Naive thymus-derived CD8-positive, alpha-beta T cell (primary cell): Measurements from ENCODE around the gene NEGR1. TPM values are rescaled to one million over a fixed set of nuclear protein-coding genes. Genes with fewer than 3 reads are reported as not detected.

Experiments used
- ATAC-seq, 2 donors: fragments of 150-1000 bp; cut with Tn5 transposase in 1 of 2; sonication (Bioruptor Pico), chemical (Tn5 transposase) in 1 of 2; 1 replicate in 1 of 2; 2 replicates in 1 of 2; pipeline ENCODE4 v1.10.0; 2021; ENCODE audit warnings: mild to moderate bottlenecking in 2 of 2, moderate library complexity in 2 of 2
- POLR2A ChIA-PET: fragments of 350-600 bp; sonication (Branson Sonifier 250); formaldehyde crosslinking; loops from one replicate; lab custom pipeline; 2021; ENCODE audit warnings: antibody characterized with exemption; lab: Charles Lee
- DNase-seq, 10 donors: peaks; one replicate each; pipeline versions ENCODE4 v3.0.0 to v3.0.0-alpha.2; 2020 to 2022
- H3K27ac Mint-ChIP-seq, 10 donors: one replicate each; pipeline ENCODE4 v1.8.0; 2020 to 2022; ENCODE audit warnings: mild to moderate bottlenecking in 10 of 10, mixed read lengths in 10 of 10, moderate library complexity in 4 of 10, inconsistent platforms in 1 of 10
- H3K27me3 Mint-ChIP-seq, 5 donors: one replicate each; pipeline ENCODE4 v1.8.0; 2021 to 2022; ENCODE audit warnings: mixed read lengths in 5 of 5
- H3K36me3 Mint-ChIP-seq, 3 donors: one replicate each; pipeline ENCODE4 v1.8.0; 2020 to 2022; ENCODE audit warnings: mixed read lengths in 3 of 3, mild to moderate bottlenecking in 2 of 3, inconsistent platforms in 1 of 3
- H3K4me1 Mint-ChIP-seq, 4 donors: one replicate each; pipeline ENCODE4 v1.8.0; 2021 to 2022; ENCODE audit warnings: mixed read lengths in 4 of 4
- H3K4me3 Mint-ChIP-seq, 10 donors: one replicate each; pipeline ENCODE4 v1.8.0; 2020 to 2022; ENCODE audit warnings: mild to moderate bottlenecking in 10 of 10, mixed read lengths in 10 of 10, moderate library complexity in 6 of 10, inconsistent platforms in 1 of 10
- H3K9me3 Mint-ChIP-seq, 9 donors: one replicate each; pipeline ENCODE4 v1.8.0; 2020 to 2022; ENCODE audit warnings: mixed read lengths in 9 of 9, mild to moderate bottlenecking in 3 of 9, inconsistent platforms in 1 of 9, moderate library complexity in 1 of 9
- polyA plus RNA-seq, 3 donors: library from polyadenylated mRNA; unstranded; fragments of 300-500 nt; fragmentation: Illumina TruSeq; gene quantifications; one replicate each; pipeline ENCODE4 v1.2.3, GENCODE V29; 2021
- total RNA-seq, 8 experiments: library from RNA in 2 of 8; stranded (reverse) in 2 of 8; gene quantifications; one replicate each; pipeline ENCODE4 v1.2.3 and lab custom pipeline; 2021 to 2026

Gene NEGR1
- total and polyA plus RNA-seq, 5 experiments from 2014 or later: not detected

GRCh38 chr1:71788113-71788512 lies 494.2 kb downstream of the NEGR1 start:
- Mint-ChIP-seq H3K27ac (no peak overlapping the region), H3K4me3 (no peak overlapping the region), H3K27me3 (no peaks in the 10 kb centered on the region), H3K4me1 (no peaks in the 10 kb centered on the region), H3K36me3 (no peaks in the 10 kb centered on the region), H3K9me3 (peaks cover 0 to 3% (median 0%) of the 10 kb centered on the region in 9 donors)
- ATAC-seq: no peak
- DNase-seq: no peak
- POLR2A ChIA-PET: no interaction called here

- H3K4me3 Mint-ChIP-seq: no peak overlapping the region
- no peak for DNase-seq
- no peaks in the 10 kb centered on the region for H3K27me3 Mint-ChIP-seq
- H3K36me3 Mint-ChIP-seq: no peaks in the 10 kb centered on the region
- H3K27ac Mint-ChIP-seq: no peak overlapping the region
- ATAC-seq: no peak
- peaks cover 0 to 3% (median 0%) of the 10 kb centered on the region in 9 donors for H3K9me3 Mint-ChIP-seq
- POLR2A ChIA-PET: no interaction called here
- H3K4me1 Mint-ChIP-seq: no peaks in the 10 kb centered on the region
Observed at GRCh38 chr1:71787699-71788098, 494.6 kb downstream of the NEGR1 start.

DNA sequence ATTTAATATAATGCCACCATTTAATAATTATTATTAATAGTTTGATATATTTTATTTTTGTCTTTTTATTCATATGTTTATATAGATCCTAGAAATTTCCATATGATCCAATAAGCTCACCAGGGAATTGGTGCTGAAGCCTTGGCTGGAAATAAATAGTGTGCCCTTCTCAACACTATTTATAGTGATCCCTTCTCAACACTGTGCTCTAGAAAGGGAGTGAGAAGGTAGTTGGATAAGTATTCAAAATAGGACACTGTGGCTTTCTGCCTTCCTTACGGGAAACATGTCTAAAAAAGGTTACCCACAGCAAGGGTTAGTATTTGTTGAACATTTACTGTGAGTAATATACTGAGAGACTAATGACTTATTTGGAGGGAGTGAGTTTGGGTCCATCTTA lies 496.1 kb downstream of the NEGR1 start:
- H3K27me3 Mint-ChIP-seq: no peaks in the 10 kb centered on the region
- no peaks in the 10 kb centered on the region for H3K36me3 Mint-ChIP-seq
- H3K27ac Mint-ChIP-seq: no peak overlapping the region

GRCh38 chr1:71785450-71785849 lies 496.9 kb downstream of the NEGR1 start:
- DNase-seq: no peak
- Mint-ChIP-seq H3K36me3 (no peaks in the 10 kb centered on the region), H3K27ac (no peak overlapping the region), H3K4me3 (no peak overlapping the region), H3K4me1 (no peaks in the 10 kb centered on the region), H3K27me3 (no peaks in the 10 kb centered on the region), H3K9me3 (peaks cover 0 to 3% (median 0%) of the 10 kb centered on the region in 9 donors)
- ATAC-seq: no peak
- POLR2A ChIA-PET: no interaction called here

More for the DNA sequence above, 496.1 kb downstream of the NEGR1 start:
- Mint-ChIP-seq H3K4me1 (no peaks in the 10 kb centered on the region), H3K9me3 (peaks cover 0 to 3% (median 0%) of the 10 kb centered on the region in 9 donors), H3K4me3 (no peak overlapping the region)
- DNase-seq (no peak), ATAC-seq (no peak)
- POLR2A ChIA-PET: no interaction called here

GRCh38 chr1:71785000-71785399 lies 497.3 kb downstream of the NEGR1 start:
- Mint-ChIP-seq H3K4me3 (no peak overlapping the region), H3K9me3 (peaks cover 0 to 3% (median 0%) of the 10 kb centered on the region in 9 donors), H3K27ac (no peak overlapping the region), H3K27me3 (no peaks in the 10 kb centered on the region), H3K36me3 (no peaks in the 10 kb centered on the region), H3K4me1 (no peaks in the 10 kb centered on the region)
- ATAC-seq: no peak
- DNase-seq: no peak
- POLR2A ChIA-PET: no interaction called here

DNA sequence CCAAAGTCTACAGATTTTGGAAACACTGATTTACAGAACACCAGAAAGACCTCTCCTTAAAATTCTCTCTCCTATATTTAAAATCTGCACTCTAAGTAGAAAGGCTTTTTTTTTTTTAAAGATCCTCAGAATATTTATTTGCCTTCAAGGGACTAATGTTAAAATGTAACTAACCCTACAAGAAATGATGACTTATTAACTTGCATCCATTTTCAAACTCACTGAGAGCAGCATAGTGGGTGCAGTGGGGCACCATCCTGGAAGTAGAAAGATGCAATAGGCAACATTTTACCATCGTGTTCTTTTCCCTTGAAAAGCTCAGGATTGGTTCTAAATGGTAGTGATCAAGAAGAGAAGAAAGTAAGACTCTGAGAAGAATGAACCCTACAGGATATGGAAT lies 498.1 kb downstream of the NEGR1 start:
- Mint-ChIP-seq H3K9me3 (peaks cover 0 to 3% (median 0%) of the 10 kb centered on the region in 9 donors), H3K27me3 (no peaks in the 10 kb centered on the region), H3K4me3 (no peak overlapping the region), H3K36me3 (no peaks in the 10 kb centered on the region), H3K27ac (no peak overlapping the region), H3K4me1 (no peaks in the 10 kb centered on the region)
- DNase-seq (no peak), ATAC-seq (no peak)
- POLR2A ChIA-PET: no interaction called here

DNA sequence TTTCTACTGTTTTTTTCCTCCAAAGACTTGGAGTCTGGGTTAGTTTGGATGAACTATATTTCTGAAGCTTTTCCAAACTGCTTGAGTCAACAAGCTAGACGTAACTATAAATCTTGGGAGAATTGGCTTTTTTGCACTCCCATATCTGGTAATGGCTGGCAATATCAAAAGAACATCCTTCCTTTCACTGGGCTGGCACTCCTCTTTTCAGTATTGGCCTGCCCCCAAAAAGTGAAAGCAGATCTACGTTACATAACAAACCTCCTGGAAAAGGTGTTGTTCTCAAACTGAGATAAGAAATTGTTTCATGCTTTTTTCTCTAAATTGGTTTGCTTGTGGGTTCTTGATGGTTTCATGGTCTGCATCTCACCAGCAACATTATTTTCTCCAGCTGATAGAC lies 499.3 kb downstream of the NEGR1 start:
- Mint-ChIP-seq H3K36me3 (no peaks in the 10 kb centered on the region), H3K4me3 (no peak overlapping the region), H3K27ac (no peak overlapping the region), H3K4me1 (no peaks in the 10 kb centered on the region), H3K9me3 (peaks cover 0 to 3% (median 0%) of the 10 kb centered on the region in 9 donors), H3K27me3 (no peaks in the 10 kb centered on the region)
- no peak for ATAC-seq
- POLR2A ChIA-PET: no interaction called here
- no peak for DNase-seq

GRCh38 chr1:71781450-71781849 lies 500.9 kb downstream of the NEGR1 start:
- DNase-seq (no peak), ATAC-seq (no peak)
- Mint-ChIP-seq H3K4me3 (no peak overlapping the region), H3K36me3 (no peaks in the 10 kb centered on the region), H3K9me3 (peaks cover 0 to 3% (median 0%) of the 10 kb centered on the region in 9 donors), H3K4me1 (no peaks in the 10 kb centered on the region), H3K27ac (no peak overlapping the region), H3K27me3 (no peaks in the 10 kb centered on the region)
- POLR2A ChIA-PET: no interaction called here

DNA sequence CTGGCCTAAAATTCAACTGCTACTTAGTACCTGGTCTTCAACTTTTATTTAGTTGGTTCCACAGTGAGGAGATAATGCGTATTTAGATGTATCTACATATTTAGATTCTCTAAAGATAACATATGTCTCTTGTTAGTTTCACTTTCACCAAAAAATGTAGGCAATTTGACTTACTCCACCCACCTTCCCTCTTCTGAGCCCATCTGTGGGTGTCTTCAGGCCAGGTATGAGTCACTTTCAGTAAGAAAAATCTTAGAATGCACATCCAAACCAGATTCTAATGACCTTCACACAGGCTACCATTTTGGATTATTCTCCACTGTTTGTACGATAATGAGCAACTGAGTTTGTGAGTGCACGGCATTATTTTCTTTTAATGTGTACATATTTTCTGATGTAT lies 501.7 kb downstream of the NEGR1 start:
- POLR2A ChIA-PET: no interaction called here
- no peak overlapping the region for H3K27ac Mint-ChIP-seq
- H3K27me3 Mint-ChIP-seq: no peaks in the 10 kb centered on the region
- no peak overlapping the region for H3K4me3 Mint-ChIP-seq
- peaks cover 0 to 3% (median 0%) of the 10 kb centered on the region in 9 donors for H3K9me3 Mint-ChIP-seq
- no peaks in the 10 kb centered on the region for H3K4me1 Mint-ChIP-seq
- DNase-seq (no peak), ATAC-seq (no peak)
- no peaks in the 10 kb centered on the region for H3K36me3 Mint-ChIP-seq

DNA sequence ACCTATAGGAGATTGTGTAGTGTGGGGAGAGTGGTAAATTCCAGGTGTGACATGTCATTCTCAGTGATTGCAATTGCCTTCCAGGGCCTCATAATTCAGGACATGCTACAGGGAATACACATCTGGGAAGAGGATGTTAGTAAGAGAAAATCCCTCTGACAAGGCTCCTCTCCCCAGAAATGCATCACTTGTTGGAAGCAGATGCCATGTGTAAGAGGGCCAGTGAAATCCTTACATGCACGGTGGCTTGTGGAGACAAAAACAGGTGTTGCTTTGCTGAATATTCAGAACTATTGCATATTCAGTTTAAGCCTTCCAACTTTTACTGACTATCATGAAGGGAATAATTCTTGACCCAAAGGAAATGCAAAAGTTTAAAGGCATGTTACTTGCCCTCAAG lies 503.4 kb downstream of the NEGR1 start:
- DNase-seq (no peak), ATAC-seq (no peak)
- Mint-ChIP-seq H3K36me3 (no peaks in the 10 kb centered on the region), H3K4me1 (no peaks in the 10 kb centered on the region), H3K27me3 (no peaks in the 10 kb centered on the region), H3K4me3 (no peak overlapping the region), H3K9me3 (peaks cover 0 to 3% (median 0%) of the 10 kb centered on the region in 9 donors), H3K27ac (no peak overlapping the region)
- POLR2A ChIA-PET: no interaction called here

DNA sequence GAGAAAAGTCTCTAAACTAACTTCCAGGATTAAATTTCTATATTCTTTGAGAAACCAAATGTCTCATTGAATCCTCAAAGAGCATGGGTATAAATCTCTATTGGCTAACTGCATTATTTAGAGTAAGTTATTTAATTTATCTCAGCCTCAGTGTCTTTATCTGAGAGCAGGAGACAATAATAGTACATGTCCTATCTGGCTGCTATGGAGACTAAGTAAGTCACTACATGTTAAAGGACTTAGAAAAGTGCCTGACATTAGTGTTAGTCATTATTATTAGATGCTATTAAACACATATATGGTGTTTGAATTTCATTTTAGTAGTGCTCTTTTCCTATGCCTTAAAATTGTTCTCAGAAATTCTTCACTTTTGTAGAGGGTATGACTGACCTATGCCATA lies 505.2 kb downstream of the NEGR1 start:
- no peak for DNase-seq

GRCh38 chr1:71774705-71775104 lies 507.6 kb downstream of the NEGR1 start:
- Mint-ChIP-seq H3K9me3 (peaks cover 0 to 7% (median 0%) of the 10 kb centered on the region in 9 donors), H3K27ac (no peak overlapping the region), H3K4me3 (no peak overlapping the region), H3K36me3 (no peaks in the 10 kb centered on the region), H3K4me1 (peaks cover 0 to 3% (median under 1%) of the 10 kb centered on the region in 4 donors), H3K27me3 (peaks cover 0 to 3% (median 0%) of the 10 kb centered on the region in 5 donors)
- no peak for DNase-seq
- POLR2A ChIA-PET: no interaction called here
- no peak for ATAC-seq

More for the DNA sequence above, 505.2 kb downstream of the NEGR1 start:
- Mint-ChIP-seq H3K36me3 (no peaks in the 10 kb centered on the region), H3K27ac (no peak overlapping the region), H3K4me1 (no peaks in the 10 kb centered on the region), H3K9me3 (peaks cover 0 to 3% (median 0%) of the 10 kb centered on the region in 9 donors), H3K4me3 (no peak overlapping the region), H3K27me3 (no peaks in the 10 kb centered on the region)
- POLR2A ChIA-PET: no interaction called here
- ATAC-seq: no peak

DNA sequence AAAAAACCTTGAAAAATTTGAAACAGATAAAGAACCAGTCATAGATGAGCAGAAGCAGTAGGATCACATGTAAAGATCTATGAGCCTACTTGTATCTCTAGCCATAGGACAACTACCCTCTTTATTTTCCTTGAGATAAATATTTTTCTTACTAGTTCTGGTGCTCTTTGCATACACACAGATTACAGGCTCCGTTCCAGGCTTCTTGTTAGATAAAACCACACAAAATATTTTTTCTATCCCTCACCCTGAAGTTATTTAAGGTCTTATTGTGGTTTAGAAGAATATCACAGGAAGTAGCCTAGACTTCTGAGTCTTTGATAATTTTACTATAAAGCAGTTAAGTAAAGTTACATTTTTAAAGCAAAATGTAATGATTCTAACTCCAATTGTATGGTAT lies 512.2 kb downstream of the NEGR1 start:
- POLR2A ChIA-PET: no interaction called here
- H3K4me1 Mint-ChIP-seq: peaks cover 0 to 3% (median under 1%) of the 10 kb centered on the region in 4 donors
- no peak overlapping the region for H3K4me3 Mint-ChIP-seq
- no peaks in the 10 kb centered on the region for H3K36me3 Mint-ChIP-seq
- DNase-seq (no peak), ATAC-seq (no peak)
- peaks cover 0 to 3% (median 0%) of the 10 kb centered on the region in 5 donors for H3K27me3 Mint-ChIP-seq
- peaks cover 0 to 14% (median 0%) of the 10 kb centered on the region in 9 donors for H3K9me3 Mint-ChIP-seq
- H3K27ac Mint-ChIP-seq: no peak overlapping the region

DNA sequence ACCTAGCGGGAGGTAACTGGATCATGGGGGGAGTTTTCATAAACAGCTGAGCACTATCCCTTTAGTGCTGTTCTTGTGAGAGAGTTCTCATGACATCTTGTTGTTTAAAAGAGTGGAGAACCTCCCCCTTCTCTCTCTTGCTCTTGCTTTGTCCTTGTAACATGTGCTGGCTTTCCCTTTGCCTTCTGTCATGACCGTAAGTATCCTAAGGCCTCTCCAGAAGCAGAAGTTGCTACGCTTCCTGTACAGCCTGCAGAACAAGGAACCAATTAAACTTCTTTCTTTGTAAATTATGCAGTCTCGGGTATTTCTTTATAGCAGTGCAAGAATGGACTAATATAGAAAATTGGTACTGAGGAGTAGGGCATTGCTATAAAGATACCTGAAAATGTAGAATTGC lies 515.6 kb downstream of the NEGR1 start:
- POLR2A ChIA-PET: no interaction called here
- H3K27me3 Mint-ChIP-seq: peaks cover 0 to 3% (median 0%) of the 10 kb centered on the region in 5 donors
- no peak overlapping the region for H3K4me3 Mint-ChIP-seq
- H3K4me1 Mint-ChIP-seq: peaks cover 0 to 3% (median under 1%) of the 10 kb centered on the region in 4 donors
- H3K27ac Mint-ChIP-seq: no peak overlapping the region
- ATAC-seq (no peak), DNase-seq (no peak)
- H3K36me3 Mint-ChIP-seq: no peaks in the 10 kb centered on the region
- H3K9me3 Mint-ChIP-seq: peaks cover 0 to 11% (median 0%) of the 10 kb centered on the region in 9 donors
